AG04449 (cell line): ENCODE results near the gene TMEM167A.

Source experiments
- CTCF ChIA-PET: fragments of 350-600 bp; formaldehyde crosslinking; extraction: SDS; loops from one replicate; lab custom pipeline; 2021; ENCODE audit warnings: antibody characterized with exemption; lab: Yijun Ruan, JAX
- POLR2A ChIA-PET: fragments of 400-600, 350-600 bp; formaldehyde crosslinking; extraction: SDS; loops from one replicate; lab custom pipeline; 2020; ENCODE audit warnings: antibody characterized with exemption, inconsistent platforms; lab: Yijun Ruan, JAX
- DNase-seq: peaks from one replicate; pipeline ENCODE4 v3.0.0-alpha.2; 2010; ENCODE audit warnings: low read depth, low spot score
- H3K4me3 ChIP-seq: 2 replicates; pipeline ENCODE4 v1.5.1; 2011; ENCODE audit warnings: low read depth, mild to moderate bottlenecking, control low read depth, low read length
- TF ChIP-seq, protein P1 (sequence below): IDR thresholded peaks from one replicate; pipeline ENCODE4 v1.5.1; 2011; ENCODE audit warnings: mild to moderate bottlenecking, moderate library complexity, low read length, control low read depth, inconsistent platforms; ENCODE audit not compliant: insufficient read depth; ENCODE audit errors: missing control alignments

The TMEM167A gene

DNA sequence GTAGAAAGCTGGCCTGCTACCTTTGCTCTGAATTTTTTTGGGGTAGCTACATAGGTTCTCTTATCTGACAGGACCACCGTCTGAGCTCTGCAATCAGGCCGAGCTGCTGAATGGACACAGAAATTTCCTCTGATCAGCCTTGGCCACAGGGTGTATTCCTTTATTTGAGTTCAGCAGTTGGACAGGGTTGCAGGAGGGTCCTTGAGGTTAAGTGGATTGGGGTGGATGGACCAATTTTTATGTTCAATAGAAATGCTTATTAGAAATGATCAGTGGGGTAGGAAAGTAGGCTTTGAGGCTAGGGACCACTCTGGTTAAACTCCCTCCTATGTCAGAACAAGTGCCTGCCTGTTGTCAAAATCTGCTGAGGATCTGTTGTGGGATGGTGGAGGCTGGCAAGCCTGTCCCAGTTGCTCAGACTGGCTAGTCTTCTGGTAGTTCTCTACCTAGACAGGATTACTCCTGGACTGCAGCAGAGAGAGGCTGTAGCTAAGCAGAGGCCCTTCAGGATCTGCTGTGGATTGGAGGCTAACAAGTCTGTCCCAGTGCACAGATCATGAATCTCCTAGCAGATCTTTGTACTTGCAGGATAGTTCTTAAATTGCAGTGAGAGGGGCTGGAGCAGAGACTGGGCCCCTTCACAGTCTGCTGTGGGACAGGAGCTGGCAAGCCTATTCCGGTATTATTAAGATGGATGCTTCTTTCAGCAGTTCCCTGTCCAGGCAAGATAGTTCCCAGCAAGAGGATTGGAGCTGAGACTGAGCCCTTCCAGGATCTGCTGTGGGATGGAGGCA lies 18.2 kb upstream of the TMEM167A start:
- DNase-seq = no peak
- POLR2A ChIA-PET = interaction anchor here (0.8 kb wide), 1 partner anchor 18 kb away, joined by 3 read pairs; the partner anchor contains the start of gene XRCC4
- no peak overlapping the region for H3K4me3 ChIP-seq
- TF ChIP-seq, protein P1, sequence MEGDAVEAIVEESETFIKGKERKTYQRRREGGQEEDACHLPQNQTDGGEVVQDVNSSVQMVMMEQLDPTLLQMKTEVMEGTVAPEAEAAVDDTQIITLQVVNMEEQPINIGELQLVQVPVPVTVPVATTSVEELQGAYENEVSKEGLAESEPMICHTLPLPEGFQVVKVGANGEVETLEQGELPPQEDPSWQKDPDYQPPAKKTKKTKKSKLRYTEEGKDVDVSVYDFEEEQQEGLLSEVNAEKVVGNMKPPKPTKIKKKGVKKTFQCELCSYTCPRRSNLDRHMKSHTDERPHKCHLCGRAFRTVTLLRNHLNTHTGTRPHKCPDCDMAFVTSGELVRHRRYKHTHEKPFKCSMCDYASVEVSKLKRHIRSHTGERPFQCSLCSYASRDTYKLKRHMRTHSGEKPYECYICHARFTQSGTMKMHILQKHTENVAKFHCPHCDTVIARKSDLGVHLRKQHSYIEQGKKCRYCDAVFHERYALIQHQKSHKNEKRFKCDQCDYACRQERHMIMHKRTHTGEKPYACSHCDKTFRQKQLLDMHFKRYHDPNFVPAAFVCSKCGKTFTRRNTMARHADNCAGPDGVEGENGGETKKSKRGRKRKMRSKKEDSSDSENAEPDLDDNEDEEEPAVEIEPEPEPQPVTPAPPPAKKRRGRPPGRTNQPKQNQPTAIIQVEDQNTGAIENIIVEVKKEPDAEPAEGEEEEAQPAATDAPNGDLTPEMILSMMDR = no peak
- CTCF ChIA-PET = interaction anchor here (0.8 to 2.0 kb wide), 3 partner anchors 10 to 470 kb away, joined by 3 to 6 read pairs (median 3); no protein-coding TSS in a partner anchor

DNA sequence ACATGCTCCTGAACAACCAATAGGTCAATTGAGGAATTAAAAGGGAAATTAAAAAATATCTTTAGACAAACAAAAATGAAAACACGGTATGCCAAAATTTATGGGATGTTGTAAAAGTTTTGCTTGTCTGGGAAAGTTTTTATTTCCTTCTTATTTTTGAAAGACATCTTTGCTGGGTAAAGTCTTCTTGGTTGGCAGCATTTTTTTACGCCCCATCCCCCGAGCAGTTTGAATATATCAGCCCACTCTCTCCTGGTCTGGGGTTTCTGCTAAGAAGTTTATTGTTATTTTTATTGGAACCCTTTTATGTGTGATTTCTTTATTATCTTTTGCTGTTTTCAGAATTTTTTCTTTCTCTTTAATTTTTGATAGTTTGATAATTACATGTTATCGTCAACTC lies 16.5 kb upstream of the TMEM167A start:
- H3K4me3 ChIP-seq = no peak overlapping the region
- no peak for DNase-seq
- TF ChIP-seq, protein P1 = no peak
- CTCF ChIA-PET = no interaction called here
- POLR2A ChIA-PET = no interaction called here

DNA sequence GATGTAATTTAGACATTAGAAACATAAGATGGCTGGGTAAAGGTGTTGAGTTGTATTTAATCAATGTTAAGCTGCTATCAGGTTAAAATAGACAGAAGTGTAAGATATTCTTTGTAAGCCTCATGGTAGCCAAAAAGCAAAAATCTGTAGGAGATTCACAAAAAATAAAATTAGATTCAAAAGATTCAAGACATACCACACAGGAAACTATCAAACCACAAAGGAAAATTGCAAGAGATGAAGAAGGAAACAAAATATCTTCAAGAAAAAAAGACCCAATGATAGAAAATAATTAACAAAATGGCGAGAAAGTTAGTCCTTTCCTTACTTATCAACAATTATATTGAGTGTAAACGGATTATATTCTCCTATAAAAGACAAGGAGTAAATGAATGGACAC lies 15.4 kb upstream of the TMEM167A start:
- ChIA-PET CTCF (interaction anchor here (1.0 kb wide), 1 partner anchor 339 kb away, joined by 4 read pairs; no protein-coding TSS in a partner anchor), POLR2A (no interaction called here)
- no peak overlapping the region for H3K4me3 ChIP-seq
- TF ChIP-seq, protein P1 = no peak
- no peak for DNase-seq

DNA sequence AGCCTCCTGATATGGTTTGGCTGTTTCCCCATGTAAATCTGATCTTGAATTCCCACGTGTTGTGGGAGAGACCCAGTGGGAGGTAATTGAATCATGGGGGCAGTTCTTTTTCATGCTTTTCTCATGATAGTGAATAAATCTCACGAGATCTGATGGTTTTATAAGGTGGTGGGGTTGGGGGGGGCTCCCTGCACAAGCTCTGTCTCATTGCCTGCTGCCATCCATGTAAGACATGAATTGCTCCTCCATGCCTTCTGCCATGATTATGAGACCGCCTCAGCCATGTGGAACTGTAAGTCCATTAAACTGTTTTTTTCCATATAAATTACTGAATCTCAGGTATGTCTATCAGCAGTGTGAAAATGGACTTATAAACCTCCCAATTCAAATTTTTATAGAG lies 13.0 kb upstream of the TMEM167A start:
- no peak overlapping the region for H3K4me3 ChIP-seq
- ChIA-PET CTCF (interaction anchor here (1.6 kb wide), 1 partner anchor 12 kb away, joined by 4 read pairs; no protein-coding TSS in a partner anchor), POLR2A (no interaction called here)
- TF ChIP-seq, protein P1 = no peak
- DNase-seq = no peak

DNA sequence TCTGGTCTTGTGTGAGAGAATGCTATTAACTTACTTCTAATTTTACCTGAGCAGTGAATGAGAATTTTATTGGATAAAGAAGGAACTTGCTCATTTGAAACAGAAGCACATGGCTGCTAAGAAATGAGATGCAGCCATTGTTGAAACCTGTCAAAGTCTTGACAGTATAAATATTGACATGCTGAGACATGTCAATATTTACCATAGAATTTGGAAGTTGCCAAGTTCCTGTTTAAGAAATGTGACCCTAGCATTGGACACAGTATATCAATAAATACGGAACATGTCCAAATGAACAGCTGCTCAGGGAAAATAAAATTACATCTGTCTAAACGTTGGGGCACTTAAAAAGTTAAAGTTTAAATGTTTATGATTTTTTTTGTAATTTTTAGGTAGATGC lies 7.9 kb upstream of the TMEM167A start:
- POLR2A ChIA-PET = no interaction called here
- no peak overlapping the region for H3K4me3 ChIP-seq
- no peak for DNase-seq
- CTCF ChIA-PET = interaction anchor here (1.5 to 2.4 kb wide), 2 partner anchors 8 to 10 kb away, joined by 5 to 6 read pairs; partner anchors contain the start of genes TMEM167A and XRCC4
- TF ChIP-seq, protein P1 = no peak

DNA sequence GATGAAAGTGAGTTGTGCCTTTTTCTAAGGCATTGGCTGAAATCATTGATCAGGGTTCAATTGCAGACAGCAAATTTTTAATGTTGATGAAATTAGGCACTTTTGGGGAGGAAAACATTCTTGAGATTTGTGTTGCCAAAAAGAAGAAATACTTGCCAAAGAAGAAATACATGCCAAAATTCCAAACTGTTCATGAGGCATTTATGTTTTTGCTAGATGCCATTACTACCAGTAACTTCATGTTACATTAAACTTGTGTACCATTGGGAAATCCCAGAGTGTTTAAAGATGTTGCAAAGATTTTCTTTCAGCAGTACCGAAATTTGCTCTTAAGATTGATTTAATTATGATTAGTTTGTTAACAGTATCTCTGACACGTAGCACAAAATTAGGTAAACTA lies 7.1 kb upstream of the TMEM167A start:
- ChIA-PET POLR2A (no interaction called here), CTCF (interaction anchor here (2.4 kb wide), 1 partner anchor 11 kb away, joined by 6 read pairs; no protein-coding TSS in a partner anchor)

More for the DNA sequence above, 7.1 kb upstream of the TMEM167A start:
- no peak overlapping the region for H3K4me3 ChIP-seq
- DNase-seq = no peak
- TF ChIP-seq, protein P1 = no peak
